ENCODE data around the gene PSPC1.

GRCh38 chr13:19665427-19665859 lies 117.3 kb downstream of the PSPC1 start:
- TF ChIP-seq EZH2phosphoT487 (IDR thresholded peaks at IDR 0.05; ENCODE audit: low read depth, severe bottlenecking, unreplicated experiment) (no peak), CTCF (IDR thresholded peaks at IDR 0.05; ENCODE audit: poor library complexity) (no peak), EZH2 (IDR thresholded peaks at IDR 0.05; ENCODE audit: borderline replicate concordance) (no peak)

Measured in hepatocyte (in vitro differentiated cells).